Skeletal muscle cell (primary cell): ENCODE measurements around the gene PSME2.

Experiments used
- DNase-seq: peaks from one replicate; pipeline ENCODE4 v3.0.0-alpha.2; 2010; ENCODE audit warnings: low read depth
- H3K4me3 ChIP-seq: 2 replicates; pipeline ENCODE4 v1.5.1; 2011; ENCODE audit warnings: low read depth, mild to moderate bottlenecking, control low read depth, low read length, moderate library complexity

PSME2 gene, protein sequence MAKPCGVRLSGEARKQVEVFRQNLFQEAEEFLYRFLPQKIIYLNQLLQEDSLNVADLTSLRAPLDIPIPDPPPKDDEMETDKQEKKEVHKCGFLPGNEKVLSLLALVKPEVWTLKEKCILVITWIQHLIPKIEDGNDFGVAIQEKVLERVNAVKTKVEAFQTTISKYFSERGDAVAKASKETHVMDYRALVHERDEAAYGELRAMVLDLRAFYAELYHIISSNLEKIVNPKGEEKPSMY

DNA sequence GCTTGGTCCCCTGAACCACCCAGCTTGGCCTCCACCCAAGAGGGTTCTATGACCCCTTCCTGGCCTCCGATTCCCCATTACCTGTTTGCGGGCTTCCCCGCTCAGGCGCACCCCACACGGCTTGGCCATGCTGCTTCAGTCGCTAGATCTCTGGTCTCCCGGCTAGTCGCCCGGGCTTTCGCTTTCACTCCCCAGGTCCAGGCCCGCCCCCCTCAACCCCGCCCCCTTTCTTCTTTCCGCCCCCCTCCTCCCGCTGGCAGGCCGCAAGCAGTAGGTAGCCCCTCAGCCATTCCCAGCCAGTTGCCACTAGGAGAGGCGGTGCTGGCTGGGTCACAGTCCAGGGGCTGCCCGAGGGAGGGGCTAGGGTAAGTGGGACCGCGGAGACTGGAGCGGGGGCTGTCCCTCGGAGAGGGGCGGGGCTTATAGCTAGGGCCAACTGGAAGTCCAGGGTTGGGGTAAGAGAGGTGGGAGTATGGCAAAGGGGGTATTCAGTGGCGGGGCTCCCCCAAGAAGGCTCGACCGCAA is at the start of gene PSME2:
Gene PSME2, minus strand, starts transcription at position 158 of the 525 bp plus-strand sequence. Its CDS starts 29 bp downstream, at position 129.
- peak within 1 kb of the TSS; percentile 89 for H3K4me3 ChIP-seq
- peak; percentile 94 for DNase-seq

DNA sequence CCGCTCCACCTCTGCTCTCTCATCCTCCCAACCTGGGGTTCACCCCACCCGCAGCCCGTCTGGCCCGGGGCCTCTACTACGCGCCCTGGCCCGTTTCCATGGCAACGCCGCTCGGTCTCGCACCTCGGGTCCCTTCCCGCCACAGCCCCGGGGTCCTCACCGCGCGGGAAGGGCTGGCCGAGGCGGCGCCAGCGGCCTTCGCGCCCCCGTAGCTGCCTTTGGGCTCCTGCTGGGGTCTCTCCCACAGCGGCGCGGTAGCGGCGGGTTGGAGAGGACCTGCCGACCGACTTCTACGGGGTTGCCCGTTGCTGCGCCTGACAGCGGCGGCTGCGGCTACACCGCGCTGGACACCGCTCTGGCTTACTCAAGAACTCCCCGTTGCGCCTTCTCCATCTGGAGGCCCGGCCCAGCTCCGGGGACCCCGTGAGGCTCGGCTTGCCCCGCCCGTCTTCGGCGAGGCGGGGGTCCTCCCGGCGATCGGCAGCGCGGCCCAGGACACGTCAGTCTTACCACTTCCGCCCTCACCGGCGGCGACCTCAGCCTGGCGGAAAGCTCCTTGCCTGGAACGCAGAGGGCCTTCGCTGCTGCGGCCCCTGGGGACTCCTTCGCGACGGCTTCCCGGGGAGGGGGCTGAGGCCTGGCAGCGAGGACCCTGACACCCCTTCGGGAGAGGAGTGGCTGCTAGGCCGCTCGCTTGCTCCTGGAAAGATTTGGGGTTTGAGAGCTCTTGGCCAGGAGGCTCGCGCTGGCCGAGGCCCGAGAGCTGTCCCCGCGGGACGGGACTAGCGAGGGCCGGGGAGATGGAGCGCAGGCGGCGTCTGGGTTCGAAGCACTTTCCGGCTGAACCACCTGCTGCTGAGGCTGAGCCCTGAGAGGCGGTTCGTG is 49.0 kb upstream of the PSME2 start, which contains the start of gene TM9SF1:
Gene TM9SF1, minus strand, starts transcription at position 256 of the 885 bp plus-strand sequence. CDS start 422 bp downstream, outside the sequence.
- DNase-seq: peak; percentile 68
- H3K4me3 ChIP-seq: peak within 1 kb of the TSS; percentile 89

DNA sequence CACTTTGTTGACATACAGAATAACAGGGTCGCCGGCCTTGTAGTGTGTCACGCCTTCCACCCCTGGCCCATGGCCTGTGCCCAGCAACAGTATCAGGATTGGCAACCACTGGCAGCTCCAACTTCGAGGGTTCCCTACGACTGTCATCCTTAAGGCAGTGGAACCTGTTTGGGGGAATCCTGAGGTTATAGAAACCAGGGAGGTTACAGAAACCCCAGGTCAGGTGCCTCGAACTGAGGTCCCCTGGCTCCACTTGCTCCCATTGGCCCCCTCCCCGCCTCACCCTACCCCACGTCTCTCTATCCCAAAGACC is 48.4 kb upstream of the PSME2 start:
- DNase-seq: no peak
- peak overlapping the region; percentile 89 for H3K4me3 ChIP-seq

DNA sequence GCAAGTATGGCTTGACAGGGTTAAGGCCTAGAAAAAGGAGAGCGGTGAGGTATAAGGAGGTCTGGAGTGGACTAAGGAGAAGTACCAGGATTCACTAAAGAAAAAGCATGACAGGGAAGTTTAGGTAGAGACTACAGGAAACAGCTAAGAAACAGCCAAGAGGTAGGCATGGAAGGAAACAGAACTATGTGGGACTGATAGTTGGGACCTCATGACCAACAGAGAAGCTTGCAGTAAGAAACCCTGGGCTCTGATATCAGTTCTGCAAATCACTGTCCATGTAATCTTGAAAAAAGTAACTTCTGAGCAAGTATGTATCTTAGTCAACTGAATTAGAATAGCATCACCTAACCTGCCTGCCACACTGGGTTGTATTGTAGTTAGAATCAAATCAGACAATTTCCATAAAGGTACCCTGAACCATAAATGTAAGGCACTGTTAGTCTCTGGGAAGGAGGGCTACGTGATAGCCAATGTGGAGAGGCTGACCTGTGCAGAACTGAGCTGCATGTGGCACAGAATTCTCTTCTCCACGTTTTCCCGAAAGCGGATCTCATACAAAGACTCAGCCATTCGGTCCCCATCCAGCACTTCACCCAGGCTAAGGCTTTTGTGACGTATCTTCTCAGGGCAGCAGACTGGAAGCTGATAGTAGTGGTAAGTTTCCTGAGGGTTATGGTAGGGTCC is 47.9 kb upstream of the PSME2 start:
- peak overlapping the region; percentile 89 for H3K4me3 ChIP-seq

DNA sequence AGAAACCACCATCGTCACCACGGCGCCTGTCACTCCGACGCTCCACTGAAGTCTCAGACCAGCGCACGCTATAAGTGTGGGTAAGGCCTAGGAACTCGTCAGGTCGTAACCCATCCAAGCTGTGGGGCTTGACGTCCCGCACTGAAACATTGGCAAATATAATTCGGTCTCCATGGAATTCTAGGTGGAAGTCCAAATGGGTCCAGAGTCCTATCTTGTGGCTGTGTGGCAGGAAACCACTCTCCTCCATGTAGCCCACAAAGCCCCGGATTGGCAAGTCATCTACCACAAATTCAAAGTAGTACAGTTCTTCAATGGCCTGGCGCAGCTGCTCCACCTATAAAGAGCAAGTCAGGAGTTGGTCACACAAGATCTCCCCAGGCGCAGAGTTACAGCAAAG is 46.5 kb upstream of the PSME2 start:
- no peak for DNase-seq

More for the DNA sequence above, 47.9 kb upstream of the PSME2 start:
- no peak for DNase-seq

DNA sequence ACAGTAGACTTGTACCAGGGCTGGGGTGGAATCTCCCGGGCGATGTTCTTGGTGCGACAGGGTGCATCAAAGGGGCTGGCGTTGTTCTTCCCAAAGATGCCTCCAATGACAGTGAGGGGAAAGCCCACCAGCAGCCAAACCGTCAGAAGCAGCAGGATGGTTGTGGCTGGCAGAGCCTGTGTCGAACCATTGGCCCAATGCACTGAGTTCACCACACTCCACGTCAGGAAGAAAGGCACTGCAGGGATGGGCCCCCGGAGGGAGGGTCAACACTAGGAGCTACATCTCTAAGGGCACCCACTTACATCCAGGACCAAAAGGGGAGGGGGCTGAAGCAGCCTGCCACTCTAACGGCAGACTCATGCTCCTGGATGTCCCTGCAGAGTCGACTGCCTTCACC is 44.0 kb upstream of the PSME2 start:
- no peak for DNase-seq
- no peak overlapping the region for H3K4me3 ChIP-seq

More for the DNA sequence above, 46.5 kb upstream of the PSME2 start:
- no peak overlapping the region for H3K4me3 ChIP-seq

DNA sequence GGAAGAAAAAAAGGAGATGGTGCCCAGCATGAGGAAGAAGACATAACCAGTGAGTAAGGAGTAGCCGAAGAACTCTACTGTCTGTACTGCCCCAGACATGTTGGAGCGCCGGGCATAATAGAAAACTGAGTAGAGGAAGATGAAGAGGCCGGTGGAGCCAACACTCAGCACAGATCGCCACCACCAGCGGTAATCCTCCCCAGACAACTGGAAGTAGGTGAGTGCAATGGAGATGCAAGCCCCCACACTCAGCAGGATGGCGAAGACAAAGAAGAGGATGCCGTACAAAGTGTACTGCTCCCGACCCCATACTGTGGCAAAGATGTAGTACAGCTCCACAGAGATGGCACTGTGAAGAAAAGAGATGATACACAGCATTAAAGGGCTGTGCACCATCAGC is 43.0 kb upstream of the PSME2 start:
- H3K4me3 ChIP-seq: no peak overlapping the region
- no peak for DNase-seq

DNA sequence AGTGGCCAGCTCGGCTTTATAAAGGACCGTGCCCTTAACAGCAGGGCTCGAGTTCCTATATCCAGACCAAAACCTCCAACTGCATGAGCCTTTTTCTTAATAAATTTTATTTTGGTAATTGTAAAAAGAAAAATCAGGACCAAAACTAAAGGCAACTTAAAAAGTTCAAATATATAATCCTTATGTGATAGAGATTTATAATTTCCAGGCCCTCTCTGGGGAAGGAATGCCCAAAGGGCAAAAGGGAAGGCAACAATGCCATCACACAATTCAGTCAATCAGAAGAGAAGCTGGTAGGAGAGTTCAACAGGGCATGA is 42.6 kb upstream of the PSME2 start:
- no peak for DNase-seq
- peak overlapping the region; percentile 83 for H3K4me3 ChIP-seq

DNA sequence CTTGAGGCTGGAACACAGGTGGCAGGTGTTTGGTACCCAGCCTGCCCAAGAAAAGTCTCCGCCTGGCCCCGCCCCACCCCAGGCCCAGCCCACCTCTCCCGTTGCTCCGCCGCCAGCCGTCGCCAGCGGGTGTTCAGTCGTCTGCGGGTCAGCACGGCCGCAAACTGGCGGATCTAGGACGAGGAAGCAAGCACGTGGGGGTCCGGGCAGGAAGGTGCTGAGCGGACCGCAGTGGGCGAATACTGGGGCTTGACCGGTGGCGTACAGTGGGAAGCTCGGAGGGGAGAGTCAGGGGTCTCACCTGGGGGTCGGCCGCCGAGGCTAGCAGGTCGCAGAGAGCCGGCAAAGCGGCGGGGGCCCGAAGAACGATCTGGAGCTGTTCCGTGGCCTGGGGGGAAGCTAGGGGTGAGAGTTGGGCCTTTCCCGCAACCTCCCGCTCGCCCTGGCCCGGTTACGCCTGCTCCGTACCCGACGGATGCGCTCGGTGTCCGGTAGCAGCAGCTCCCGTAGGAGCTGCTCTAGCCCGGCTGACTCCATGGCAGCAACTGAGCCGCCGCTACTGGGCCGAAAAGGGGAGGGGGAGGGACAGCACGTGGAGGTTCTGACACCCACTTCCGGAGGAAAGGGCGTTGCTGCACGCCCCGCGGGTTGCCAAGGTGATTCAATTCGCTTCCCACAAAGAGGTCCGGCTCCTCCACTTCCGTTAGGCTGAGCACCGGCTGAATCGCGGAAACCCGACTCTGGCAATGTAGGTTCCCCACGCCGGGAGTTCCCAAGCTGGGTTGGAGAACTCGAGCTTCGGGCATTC is 42.0 kb upstream of the PSME2 start, which contains the start of gene IPO4:
Gene IPO4, minus strand, starts transcription at position 566 of the 808 bp plus-strand sequence. Its CDS starts 29 bp downstream, at position 537.
- peak; percentile 94 for DNase-seq
- peak within 1 kb of the TSS; percentile 83 for H3K4me3 ChIP-seq

DNA sequence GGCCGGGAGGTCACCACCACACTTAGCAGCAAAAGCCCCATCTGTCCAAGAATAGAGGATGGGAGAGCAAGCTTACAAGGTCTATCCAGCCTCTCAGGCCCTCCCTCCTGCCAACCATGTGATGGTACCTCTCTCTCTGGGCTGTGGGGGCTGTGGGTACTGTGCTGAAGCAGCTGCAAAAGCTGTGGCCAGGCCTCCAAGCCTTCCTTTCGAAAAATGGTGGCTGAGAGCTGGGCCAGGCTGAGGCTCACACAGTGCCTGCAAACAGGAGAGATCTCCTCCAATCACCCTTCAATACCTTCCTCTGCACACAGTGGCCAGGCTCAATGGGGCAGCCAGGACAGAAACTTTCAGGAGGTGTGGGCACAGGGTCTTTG is 41.1 kb upstream of the PSME2 start:
- no peak for DNase-seq
- H3K4me3 ChIP-seq: peak overlapping the region; percentile 83

DNA sequence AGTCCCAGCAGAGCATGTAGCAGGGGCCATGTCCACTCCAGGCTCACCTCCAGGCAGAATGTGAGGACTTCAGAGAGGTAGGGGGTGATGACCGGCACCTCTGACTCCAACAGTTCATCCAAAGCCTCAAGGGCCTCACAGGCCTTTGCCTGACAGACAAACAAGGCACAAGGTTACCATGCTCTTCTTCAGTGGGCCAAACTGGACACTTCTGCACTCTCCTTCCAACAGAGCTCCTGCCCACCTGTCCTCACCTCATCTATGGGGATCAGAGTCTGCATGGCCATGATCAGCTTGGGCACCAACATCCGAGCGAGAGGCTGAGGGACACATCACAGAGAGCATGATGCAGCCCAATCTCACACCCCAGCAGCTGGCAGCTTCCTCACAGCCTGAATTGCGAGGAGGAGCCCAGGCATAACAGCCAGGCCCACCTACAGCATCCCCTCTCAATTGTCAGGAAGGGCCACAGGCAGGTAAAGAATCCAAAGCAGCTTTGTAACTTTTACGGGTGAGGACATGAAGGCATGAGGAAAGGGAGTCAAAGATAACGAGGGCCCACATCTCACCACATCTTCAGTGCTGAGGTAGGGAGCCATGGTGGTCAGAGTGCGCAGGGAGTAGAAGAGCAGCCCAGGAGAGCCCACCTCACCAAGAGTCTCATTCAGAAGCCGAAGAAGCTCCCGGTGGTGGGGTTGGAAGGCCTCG is 40.6 kb upstream of the PSME2 start:
- DNase-seq: no peak
- no peak overlapping the region for H3K4me3 ChIP-seq

DNA sequence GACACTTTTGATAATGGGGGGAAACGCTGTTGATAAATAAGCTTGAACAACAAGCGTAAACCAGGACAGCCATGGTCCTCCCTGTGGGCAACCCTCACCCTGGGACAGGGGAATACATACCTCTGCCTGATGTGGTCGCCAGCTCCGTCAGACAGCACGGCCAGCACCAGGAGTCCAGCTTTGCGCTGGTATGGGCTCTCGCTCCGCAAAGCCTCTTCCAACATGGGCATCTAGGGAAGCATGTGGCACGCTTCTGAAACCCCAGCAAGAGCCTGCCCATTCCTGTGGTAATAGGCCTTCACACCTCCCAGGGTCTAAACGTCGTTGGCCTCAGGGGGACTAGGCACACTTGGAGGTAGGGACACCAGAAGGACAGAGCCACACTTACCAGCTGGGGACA is 39.3 kb upstream of the PSME2 start:
- DNase-seq: no peak
- no peak overlapping the region for H3K4me3 ChIP-seq

DNA sequence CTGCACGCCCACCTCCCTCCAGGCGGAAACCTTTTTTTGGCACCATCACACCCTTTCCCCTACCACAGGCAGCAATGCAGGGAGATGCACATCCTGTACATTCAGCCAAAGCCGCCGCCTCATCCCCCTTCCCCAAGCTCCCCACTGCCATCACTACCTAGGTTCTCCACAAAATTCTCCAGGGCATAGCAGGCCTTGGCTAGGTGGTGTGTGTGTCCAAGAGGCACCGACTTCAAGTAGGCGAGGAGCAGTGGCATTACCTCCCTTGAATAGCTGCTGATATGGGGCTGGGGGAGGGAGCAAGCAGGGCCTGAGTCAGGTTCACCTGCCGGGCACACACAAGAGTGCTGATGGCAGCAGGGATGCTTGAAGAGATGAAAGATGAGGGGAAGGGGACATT is 38.6 kb upstream of the PSME2 start:
- H3K4me3 ChIP-seq: no peak overlapping the region
- DNase-seq: no peak

DNA sequence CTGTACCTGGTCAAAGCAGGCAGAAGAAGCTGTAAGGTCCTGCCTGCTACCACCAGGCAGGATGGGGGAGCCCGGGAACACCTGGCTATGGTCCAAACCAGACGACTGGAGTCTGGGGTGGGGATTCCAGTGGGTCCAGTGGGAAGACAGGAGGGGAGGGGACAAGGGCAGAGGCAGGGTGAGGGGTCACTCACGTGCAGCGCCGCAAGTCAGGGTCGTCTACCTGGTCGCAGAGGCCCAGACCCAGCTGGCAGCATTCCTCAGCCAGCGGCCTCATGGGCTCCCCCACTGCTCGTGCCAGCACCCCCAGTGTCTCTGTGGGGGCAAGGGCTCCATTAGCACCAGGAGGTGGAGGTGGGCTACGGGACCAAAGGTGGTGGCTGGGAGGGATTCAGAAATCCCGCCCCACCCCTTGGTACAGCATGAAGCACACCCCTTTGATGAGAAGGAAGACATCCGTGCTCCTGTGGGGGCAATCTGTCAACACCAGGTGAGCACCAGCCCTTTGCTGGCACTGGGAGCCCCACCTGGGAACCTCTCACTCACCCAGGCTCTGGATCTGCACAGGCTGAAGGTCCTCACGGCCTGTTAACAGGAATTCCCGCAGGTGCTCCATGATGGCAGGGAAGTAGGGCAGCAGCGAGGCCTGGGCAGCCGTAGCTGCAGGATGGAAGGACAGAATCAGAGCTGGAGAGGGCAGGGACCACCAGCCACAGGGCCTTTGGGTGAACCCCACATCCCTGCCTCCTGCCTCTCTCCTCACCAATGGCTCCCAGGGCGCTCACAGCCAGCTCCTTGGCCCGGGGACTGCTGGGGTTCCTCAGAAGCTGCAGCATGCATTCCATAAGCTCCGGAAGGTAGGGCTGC is 37.9 kb upstream of the PSME2 start:
- DNase-seq: no peak
- no peak overlapping the region for H3K4me3 ChIP-seq

DNA sequence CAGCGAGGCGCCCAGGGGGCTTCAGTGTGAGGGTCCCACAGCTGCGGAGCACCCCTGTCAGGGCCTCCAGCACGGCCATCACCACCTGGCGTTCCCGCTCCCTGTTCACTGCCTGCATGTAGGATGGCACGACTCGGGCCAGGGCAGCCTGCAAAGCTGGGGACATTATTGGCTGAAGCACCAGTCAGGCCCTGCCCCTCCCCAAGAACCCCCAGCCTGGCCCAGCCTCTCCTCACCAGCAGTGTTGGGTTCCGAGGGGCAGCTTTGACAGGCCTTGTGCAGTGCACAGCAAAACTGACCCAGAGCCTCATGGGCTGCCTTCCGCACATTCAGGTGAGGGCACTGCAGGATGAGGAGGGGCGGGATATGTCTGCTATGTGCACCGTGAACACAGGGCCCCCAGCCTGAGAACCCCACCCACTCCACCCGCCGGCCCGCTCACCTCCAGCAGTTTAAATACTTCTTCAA is 36.6 kb upstream of the PSME2 start:
- no peak overlapping the region for H3K4me3 ChIP-seq
- no peak for DNase-seq

DNA sequence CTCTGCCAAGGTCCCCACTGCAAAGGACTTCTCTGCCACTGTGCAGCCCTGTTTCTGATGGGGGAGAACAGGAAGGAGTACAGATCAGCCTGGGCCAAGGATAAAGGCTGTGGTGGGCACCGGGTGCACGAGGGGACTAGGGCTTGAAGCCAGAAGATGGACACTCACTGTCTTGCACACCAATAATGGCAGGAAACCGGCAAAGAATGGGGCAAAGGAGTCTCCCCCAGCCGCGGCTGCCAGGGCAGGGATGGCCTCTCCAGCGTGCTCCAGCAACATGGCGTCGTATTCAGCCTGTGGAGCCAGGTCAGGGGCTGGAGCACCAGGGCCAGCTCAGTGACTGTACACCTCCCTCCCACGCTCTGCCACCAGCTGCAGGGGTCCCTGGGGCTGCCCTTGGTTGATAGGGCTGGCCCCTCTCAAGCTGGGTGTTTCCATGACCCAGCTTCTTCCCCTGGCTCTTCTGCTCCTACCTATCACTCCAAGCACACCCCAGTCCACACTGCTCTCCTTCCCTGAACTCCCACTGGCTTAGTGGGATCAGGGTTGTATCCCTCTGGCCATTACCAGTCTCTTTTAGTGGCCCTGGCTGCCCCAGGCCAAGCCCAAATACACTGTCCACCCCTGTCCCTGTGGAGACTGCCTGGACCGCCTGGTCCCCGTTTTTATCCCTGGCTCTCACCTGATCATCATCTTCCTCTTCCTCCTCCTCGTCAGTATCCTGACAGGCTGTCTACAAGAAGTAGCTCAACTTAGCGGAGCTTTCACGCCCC is 35.9 kb upstream of the PSME2 start:
- no peak for DNase-seq
- no peak overlapping the region for H3K4me3 ChIP-seq
